GM19240 (cell line): ENCODE results near the gene ANKS6.

Source experiments
- DNase-seq: peaks from one replicate; pipeline ENCODE4 v3.0.0; 2011; ENCODE audit warnings: low spot score; ENCODE audit not compliant: insufficient read length

Gene ANKS6

GRCh38 chr9:98796364-98797101 is at the start of gene ANKS6:
ANKS6 (minus strand) TSS chr9:98796555; CDS start chr9:98796491, 64 bp downstream.
- DNase-seq, result peak; percentile 62

DNA sequence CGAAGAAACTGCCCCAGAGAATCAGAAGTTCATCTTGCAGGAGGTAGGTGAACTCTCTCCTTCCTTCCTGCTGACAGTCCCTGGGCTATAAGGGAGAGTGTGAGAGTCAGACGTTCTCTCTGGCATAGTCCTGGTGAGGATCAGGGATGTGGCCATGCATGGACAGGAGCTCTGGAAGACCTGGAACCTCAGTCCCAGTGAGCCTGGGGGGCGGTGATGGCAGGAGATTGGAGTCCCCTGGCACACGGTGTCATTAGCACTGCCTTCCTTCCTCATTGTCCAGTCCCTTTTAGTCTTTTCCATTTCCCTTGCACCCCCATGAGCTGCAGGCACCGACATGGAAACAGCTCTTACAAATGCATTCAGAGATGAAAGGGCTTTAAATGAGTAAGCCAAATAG is 49.7 kb upstream of the ANKS6 start:
- no peak for DNase-seq

GRCh38 chr9:98842510-98842909 is 46.2 kb upstream of the ANKS6 start:
- no peak for DNase-seq

GRCh38 chr9:98839724-98840123 is 43.4 kb upstream of the ANKS6 start:
- no peak for DNase-seq

DNA sequence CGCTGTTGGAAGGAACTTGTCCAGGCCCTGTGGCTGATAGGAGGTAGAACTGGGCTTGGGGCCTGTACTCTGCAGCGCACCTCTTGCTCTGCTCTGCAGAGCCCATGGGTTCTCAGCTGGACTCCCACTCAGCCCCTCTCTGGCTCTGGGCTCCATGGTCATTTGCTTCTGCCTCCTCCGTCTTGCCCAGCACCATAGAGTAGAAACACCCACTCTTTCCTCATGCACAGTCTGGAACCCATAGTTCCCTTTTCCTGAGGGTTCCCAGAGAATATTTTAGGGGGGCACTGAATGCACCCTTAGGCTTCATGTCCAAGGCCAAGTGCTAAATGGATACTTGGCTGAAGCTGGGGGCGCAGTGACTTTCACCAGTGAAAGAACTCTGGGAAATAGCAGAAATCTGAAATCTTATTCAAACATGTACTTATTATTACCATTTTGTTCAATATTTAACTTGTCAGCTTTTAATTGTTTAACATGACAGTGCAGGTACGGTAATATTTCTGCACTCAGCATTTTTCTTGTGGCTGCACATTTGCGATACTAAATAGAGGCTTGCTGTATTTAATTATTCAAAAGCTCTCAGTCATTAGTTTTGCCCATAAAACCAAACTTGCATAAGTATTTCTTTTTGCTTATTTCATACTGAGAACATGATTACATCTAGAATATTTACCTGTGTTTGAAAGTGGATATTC is 42.7 kb upstream of the ANKS6 start:
- DNase-seq, result no peak

DNA sequence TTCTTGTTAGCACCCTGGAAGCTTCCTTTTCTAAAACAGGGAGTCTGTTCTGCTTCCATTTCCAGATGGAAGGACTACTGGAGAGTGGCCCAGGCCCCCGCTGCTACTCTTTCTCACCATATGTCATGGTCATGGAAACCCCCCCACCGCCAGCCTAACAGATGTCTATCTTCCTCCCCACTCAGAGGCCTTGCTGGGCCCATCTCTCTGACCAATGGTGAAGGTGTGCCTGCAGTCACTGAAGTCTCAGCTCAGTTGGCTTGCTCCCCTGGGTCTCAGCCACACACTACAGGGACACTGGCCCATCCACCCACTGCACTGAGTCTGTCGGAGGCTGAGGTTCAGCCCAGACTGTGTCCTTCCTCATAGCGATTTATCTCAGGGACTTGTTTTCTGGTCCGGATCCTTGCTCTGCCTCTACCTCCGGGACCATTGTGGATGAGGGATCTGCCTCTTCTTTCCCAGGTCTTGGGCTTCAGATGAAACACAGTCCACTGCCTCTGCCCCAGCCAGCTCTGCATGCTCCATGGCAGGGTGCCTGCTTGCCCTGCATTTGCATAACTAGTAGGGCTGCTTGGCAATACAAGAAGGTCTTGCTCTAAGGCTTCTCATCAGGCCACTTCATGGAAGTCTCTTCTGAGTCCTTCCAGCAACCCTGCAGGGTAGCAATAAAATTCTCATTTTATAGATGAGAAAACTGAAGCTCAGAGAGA is 42.0 kb upstream of the ANKS6 start:
- DNase-seq, result no peak

GRCh38 chr9:98837516-98837915 is 41.2 kb upstream of the ANKS6 start:
- no peak for DNase-seq

DNA sequence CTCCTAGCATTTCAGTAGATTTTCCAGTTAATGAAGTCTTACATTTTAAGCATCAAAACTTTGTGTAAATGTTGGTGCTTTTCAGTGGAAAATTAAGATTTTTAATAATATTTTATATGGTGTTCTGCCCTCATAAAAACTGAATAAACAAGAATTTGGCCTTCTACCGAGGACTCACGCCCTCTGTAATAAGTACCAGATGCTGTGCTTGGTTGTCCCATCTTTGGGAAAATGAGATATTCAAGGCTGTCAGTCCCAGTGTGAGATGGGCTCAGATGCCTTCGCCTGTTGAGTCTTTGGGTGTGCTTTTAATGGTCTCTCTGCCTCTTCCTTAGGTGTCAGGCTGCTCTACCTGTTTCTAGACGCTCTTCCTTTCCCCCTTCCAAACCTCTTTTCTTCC is 39.9 kb upstream of the ANKS6 start:
- DNase-seq, result no peak

DNA sequence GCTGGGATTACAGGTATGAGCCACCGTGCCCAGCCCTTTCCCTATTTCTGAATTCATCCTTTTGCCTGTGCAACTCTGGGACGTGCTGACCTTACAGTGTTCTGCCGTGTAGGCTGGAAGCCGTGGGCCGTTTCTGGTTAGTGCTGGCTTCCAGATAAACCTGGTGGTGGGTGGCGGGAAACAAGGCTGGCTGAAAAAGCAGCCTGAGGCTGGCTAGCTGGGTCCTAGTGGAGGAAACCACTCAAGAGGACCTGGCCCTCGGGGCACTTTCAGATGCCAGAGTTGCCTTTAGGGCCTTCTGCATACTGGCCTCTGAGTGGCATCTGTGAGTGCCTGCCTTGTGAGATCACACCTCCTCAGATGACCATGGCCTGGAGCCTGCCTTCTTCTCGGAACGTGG is 38.0 kb upstream of the ANKS6 start:
- DNase-seq, result no peak

- no peak for DNase-seq
These were observed 37.0 kb upstream of the ANKS6 start for GRCh38 chr9:98833090-98833956.

DNA sequence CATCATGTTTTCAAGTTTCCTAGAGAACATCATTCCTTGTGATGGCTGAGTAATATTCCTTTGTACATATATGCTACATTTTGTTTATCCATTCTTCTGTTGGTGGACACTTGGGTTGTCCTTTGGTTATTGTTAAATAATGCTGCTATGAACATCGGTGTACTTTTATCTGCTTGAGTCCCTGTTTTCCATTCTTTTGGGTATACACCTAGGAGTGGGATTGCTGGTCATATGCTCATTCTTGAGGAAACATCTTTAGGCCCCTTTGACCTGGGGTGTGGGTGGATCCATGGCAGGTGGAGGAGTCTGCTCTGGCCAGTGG is 36.4 kb upstream of the ANKS6 start:
- DNase-seq, result no peak

DNA sequence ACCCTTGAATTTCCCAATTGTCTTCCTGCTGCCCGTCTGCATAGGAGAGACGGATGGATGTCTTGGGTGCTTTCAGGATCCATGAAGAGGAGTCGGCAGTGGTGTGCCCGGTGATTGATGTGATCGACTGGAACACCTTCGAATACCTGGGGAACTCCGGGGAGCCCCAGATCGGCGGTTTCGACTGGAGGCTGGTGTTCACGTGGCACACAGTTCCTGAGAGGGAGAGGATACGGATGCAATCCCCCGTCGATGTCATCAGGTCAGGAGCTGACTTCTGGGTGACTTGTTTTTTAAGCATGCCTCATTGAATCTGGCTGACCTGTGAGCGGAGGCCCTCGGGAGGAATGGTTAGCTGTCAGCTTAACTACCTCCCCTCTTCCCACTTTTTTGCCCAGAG is 35.3 kb upstream of the ANKS6 start:
- DNase-seq, result no peak

DNA sequence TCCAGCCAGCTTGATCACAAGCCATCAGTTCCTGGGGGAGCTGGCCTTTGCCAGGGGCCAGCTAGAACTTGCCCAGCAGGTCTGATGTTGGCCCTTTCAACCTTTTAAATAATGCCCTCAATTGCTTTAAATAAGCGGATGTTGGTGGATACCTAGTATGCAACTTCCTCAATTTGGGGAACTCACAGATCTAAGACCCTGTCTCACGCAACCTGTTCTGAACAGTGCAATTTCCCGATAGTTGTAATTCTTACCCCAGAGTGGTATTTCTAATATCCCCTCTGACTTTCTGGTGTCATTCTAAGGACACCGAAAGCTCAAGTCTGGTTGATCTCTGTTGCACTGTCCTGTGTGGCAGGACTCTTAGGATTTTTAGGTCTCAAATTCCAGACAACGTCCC is 34.2 kb upstream of the ANKS6 start:
- no peak for DNase-seq

DNA sequence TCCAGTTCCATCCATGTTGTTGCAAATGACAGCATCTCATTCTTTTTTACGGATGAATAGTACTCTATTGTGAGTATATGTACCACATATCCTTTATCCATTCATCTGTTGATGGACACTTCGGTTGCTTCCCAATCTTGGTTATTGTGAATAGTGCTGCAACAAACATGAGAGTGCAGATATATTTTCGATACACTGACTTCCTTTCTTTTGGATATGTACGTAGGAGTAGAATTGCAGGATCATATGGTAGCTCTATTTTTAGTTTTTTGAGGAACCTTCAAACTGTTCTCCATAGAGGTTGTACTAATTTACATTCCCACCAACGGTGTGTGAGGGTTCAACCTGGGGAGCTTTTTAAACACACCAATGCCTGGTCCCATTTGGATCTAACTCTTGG is 33.4 kb upstream of the ANKS6 start:
- no peak for DNase-seq

GRCh38 chr9:98826716-98827115 is 30.4 kb upstream of the ANKS6 start:
- no peak for DNase-seq

GRCh38 chr9:98825414-98825813 is 29.1 kb upstream of the ANKS6 start:
- no peak for DNase-seq

DNA sequence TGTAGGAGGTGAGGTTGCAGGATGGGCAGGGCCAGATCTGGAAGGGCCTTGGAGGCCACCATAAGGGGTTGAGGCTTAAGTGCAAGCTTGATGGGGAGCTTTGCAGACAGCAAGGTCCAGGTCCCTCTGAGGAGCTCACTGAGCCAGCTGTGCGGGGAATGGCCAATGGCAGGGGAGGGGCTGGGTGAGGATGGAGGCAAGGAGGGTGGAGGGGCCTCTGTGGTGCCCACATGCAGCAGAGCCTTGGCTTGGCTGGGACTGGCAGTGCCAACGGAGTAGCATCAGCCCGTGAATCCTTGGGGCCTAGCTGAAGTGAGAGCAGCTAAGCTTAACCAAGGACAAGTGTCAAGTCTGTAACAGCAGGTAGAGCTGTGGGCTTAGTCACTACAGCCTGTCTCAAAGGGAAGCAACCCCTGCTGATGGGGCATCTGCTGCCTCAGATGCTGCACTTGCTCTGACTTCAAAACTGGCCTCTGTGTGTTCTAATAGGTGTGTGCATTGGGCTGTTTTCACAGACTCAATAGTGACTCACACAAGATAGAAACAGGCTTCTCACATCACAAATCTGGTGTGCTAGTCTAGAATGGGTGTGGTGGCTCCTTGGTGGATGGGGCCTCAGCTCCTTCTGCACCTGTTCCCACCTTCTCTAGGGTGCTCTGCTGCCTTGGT is 27.4 kb upstream of the ANKS6 start:
- no peak for DNase-seq

DNA sequence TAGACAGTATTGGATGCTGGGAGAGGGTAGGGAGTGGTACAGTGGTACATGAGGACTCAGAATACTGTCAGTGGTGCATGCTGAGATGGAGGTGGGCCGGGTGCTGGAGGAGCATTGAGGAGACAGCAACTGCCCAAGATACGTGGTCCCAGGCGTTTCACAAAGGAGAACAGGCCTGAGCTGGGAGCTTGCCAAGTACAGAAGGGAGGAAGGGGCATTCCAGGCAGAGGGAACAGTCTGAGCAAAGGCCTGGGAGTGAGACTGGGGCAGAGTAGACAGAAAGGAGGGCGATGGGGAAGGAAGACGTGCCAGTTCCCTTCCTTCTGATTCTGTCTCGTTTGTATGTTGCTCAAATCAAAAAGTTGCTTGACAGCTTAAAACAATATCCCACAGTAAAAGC is 26.3 kb upstream of the ANKS6 start:
- no peak for DNase-seq

DNA sequence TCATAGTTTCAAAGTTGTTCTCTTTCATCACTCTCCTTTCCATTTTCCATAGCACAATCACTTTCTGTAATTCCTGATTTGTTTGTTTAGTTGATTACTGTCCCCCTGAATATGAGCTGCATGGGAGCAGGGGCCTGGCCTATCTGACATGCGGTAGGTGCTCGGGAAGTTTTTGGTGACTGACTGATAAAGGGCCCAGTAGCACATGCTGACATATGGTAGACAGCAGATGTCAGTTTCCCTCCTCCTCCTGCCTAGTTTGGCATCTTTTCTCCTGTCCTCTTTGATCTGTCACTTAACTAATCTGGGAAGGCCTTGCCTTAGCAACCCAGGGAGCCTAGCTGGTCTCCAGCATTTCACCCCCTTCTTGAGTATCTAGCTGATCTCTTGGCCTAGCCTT is 25.5 kb upstream of the ANKS6 start:
- DNase-seq, result no peak

GRCh38 chr9:98819231-98819630 is 22.9 kb upstream of the ANKS6 start:
- no peak for DNase-seq

- no peak for DNase-seq
These were observed 22.4 kb upstream of the ANKS6 start for GRCh38 chr9:98818764-98819163.
